NCI-H187 treated with DMSO at 0.1 percent for 48 hours (cell line): ENCODE measurements around the gene CAPS2.

ENCODE experiments used
- DNase-seq: peaks from one replicate; lab custom pipeline; 2025; lab: John Stamatoyannopoulos, UW

Gene CAPS2

GRCh38 chr12:75305412-75306332 lies 24.5 kb downstream of the CAPS2 start:
- no peak for DNase-seq

- no peak for DNase-seq
Measured at GRCh38 chr12:75302781-75303180, 27.3 kb downstream of the CAPS2 start.

- no peak for DNase-seq
Measured at GRCh38 chr12:75302225-75302624, 27.9 kb downstream of the CAPS2 start.

GRCh38 chr12:75294797-75295196 lies 35.3 kb downstream of the CAPS2 start:
- no peak for DNase-seq

- DNase-seq, result no peak
Measured at GRCh38 chr12:75294336-75294735, 35.8 kb downstream of the CAPS2 start.

GRCh38 chr12:75291014-75291413 lies 39.1 kb downstream of the CAPS2 start:
- no peak for DNase-seq

- DNase-seq, result no peak
Measured at GRCh38 chr12:75289753-75290152, 40.4 kb downstream of the CAPS2 start.

- DNase-seq, result no peak
Measured at GRCh38 chr12:75288860-75289259, 41.3 kb downstream of the CAPS2 start.

- DNase-seq, result no peak
Measured at GRCh38 chr12:75275702-75276101, 54.4 kb downstream of the CAPS2 start.

- no peak for DNase-seq
Measured at GRCh38 chr12:75271576-75271975, 58.5 kb downstream of the CAPS2 start.

- DNase-seq, result no peak
Measured at GRCh38 chr12:75270157-75270556, 60.0 kb downstream of the CAPS2 start.

- no peak for DNase-seq
Measured at GRCh38 chr12:75269209-75269608, 60.9 kb downstream of the CAPS2 start.

- no peak for DNase-seq
Measured at GRCh38 chr12:75260316-75260715, 69.8 kb downstream of the CAPS2 start.

- DNase-seq, result no peak
Measured at GRCh38 chr12:75259143-75259542, 71.0 kb downstream of the CAPS2 start.

GRCh38 chr12:75257510-75257909 lies 72.6 kb downstream of the CAPS2 start:
- no peak for DNase-seq

- no peak for DNase-seq
Measured at GRCh38 chr12:75245108-75245507, 85.0 kb downstream of the CAPS2 start.

GRCh38 chr12:75239987-75240386 lies 90.1 kb downstream of the CAPS2 start:
- DNase-seq, result no peak

GRCh38 chr12:75236206-75236605 lies 93.9 kb downstream of the CAPS2 start:
- DNase-seq, result no peak

GRCh38 chr12:75227132-75227531 lies 103.0 kb downstream of the CAPS2 start:
- no peak for DNase-seq
